H1 (cell line): ENCODE measurements around the gene KRTAP3-1. TPM values are rescaled to one million over a fixed set of nuclear protein-coding genes. Genes with fewer than 3 reads are reported as not detected.

Source experiments
- CTCF ChIA-PET: fragments of 300-600 bp; sonication (Branson Sonifier 250); formaldehyde crosslinking; loops from one replicate; lab custom pipeline; 2021; ENCODE audit not compliant: partially characterized antibody; lab: Charles Lee
- POLR2A ChIA-PET: fragments of 300-600 bp; sonication (Branson Sonifier 250); formaldehyde crosslinking; loops from one replicate; lab custom pipeline; 2021; ENCODE audit warnings: inconsistent platforms; ENCODE audit not compliant: partially characterized antibody; lab: Charles Lee
- DNase-seq, 2 experiments: peaks; one replicate each; pipeline versions ENCODE4 v3.0.0 to v3.0.0-alpha.2; 2010 to 2022; ENCODE audit warnings: low spot score in 2 of 2, low read depth in 1 of 2, mixed read lengths in 1 of 2
- FAIRE-seq: peaks from 2 replicates; lab custom pipeline; 2011; peaks lifted over from hg19 to GRCh38; lab: Jason Lieb, UNC
- H2AFZ ChIP-seq: 2 replicates; pipeline ENCODE4 v1.8.1; 2012; ENCODE audit warnings: low read length, inconsistent platforms
- H2AK5ac ChIP-seq: 2 replicates; pipeline ENCODE4 v1.6.1; 2013; ENCODE audit warnings: low read depth, low read length
- H2BK120ac ChIP-seq: replicated peaks from 2 replicates; pipeline ENCODE3; 2013; ENCODE audit warnings: low read depth, low read length, inconsistent platforms
- H2BK12ac ChIP-seq: 2 replicates; pipeline ENCODE4 v1.6.1; 2013; ENCODE audit warnings: low read depth, low read length
- H2BK15ac ChIP-seq: 2 replicates; pipeline ENCODE4 v1.6.1; 2013; ENCODE audit warnings: low read length
- H2BK20ac ChIP-seq: 2 replicates; pipeline ENCODE4 v1.6.1; 2013; ENCODE audit warnings: low read length
- H2BK5ac ChIP-seq: 2 replicates; pipeline ENCODE4 v1.6.1; 2013; ENCODE audit warnings: low read depth, low read length
- H3K14ac ChIP-seq: 2 replicates; pipeline ENCODE4 v1.6.1; 2013; ENCODE audit warnings: inconsistent platforms; ENCODE audit not compliant: insufficient read length
- H3K18ac ChIP-seq: 2 replicates; pipeline ENCODE4 v1.6.1; 2013; ENCODE audit warnings: low read length; ENCODE audit errors: extremely low read depth
- H3K23ac ChIP-seq: 2 replicates; pipeline ENCODE4 v1.6.1; 2013; ENCODE audit warnings: inconsistent platforms; ENCODE audit not compliant: insufficient read length
- H3K23me2 ChIP-seq: 2 replicates; pipeline ENCODE4 v1.6.1; 2013; ENCODE audit warnings: low read depth, low read length
- H3K27ac ChIP-seq: 2 replicates; pipeline ENCODE4 v1.6.1; 2011; ENCODE audit warnings: low read depth, low read length, inconsistent platforms
- H3K27me3 ChIP-seq, 4 experiments: replicated peaks in 1 of 4; 1 replicate in 1 of 4; 2 replicates in 3 of 4; pipeline versions ENCODE4 v1.6.1 to v1.8.1; 2011 to 2013; ENCODE audit warnings: low read length in 3 of 4, mild to moderate bottlenecking in 3 of 4, inconsistent platforms in 2 of 4, mixed read lengths in 2 of 4, moderate library complexity in 1 of 4; ENCODE audit not compliant: control insufficient read depth in 3 of 4, insufficient read depth in 3 of 4; ENCODE audit errors: extremely low read depth in 1 of 4
- H3K36me3 ChIP-seq, 4 experiments: 2 replicates each; pipeline versions ENCODE4 v1.6.1 to v1.8.1; 2011 to 2013; ENCODE audit warnings: mild to moderate bottlenecking in 4 of 4, low read length in 3 of 4, moderate library complexity in 2 of 4, control low read depth in 1 of 4, inconsistent platforms in 1 of 4; ENCODE audit not compliant: insufficient read depth in 4 of 4, control insufficient read depth in 2 of 4
- H3K4ac ChIP-seq: replicated peaks from 2 replicates; pipeline ENCODE3; 2013; ENCODE audit warnings: low read length, low read depth, mixed read lengths, inconsistent platforms; ENCODE audit not compliant: insufficient read length
- H3K4me1 ChIP-seq, 4 experiments: replicated peaks in 1 of 4; 1 replicate in 1 of 4; 2 replicates in 3 of 4; pipeline versions ENCODE4 v1.6.1 to v1.8.1; 2011 to 2013; ENCODE audit warnings: low read length in 3 of 4, inconsistent platforms in 2 of 4, mixed read lengths in 1 of 4; ENCODE audit not compliant: insufficient read depth in 4 of 4, control insufficient read depth in 3 of 4
- H3K4me2 ChIP-seq, 2 experiments: 2 replicates each; pipeline versions ENCODE4 v1.6.1 to v1.8.1; 2011 to 2013; ENCODE audit warnings: low read depth in 2 of 2, low read length in 2 of 2, control low read depth in 1 of 2, inconsistent platforms in 1 of 2, mild to moderate bottlenecking in 1 of 2; ENCODE audit not compliant: insufficient read depth in 1 of 2
- H3K4me3 ChIP-seq, 4 experiments: fragments of 200-600, 300-600 bp in 1 of 4; sonication (generic), shearing (Covaris generic), sonication (Bioruptor Twin) in 1 of 4; 2 replicates each; pipeline versions ENCODE4 v1.5.1 to v1.8.1; 2011 to 2016; ENCODE audit warnings: low read length in 4 of 4, low read depth in 3 of 4, control low read depth in 2 of 4, inconsistent platforms in 2 of 4, mild to moderate bottlenecking in 2 of 4, mixed read lengths in 1 of 4, moderate library complexity in 1 of 4; ENCODE audit not compliant: insufficient read depth in 2 of 4; ENCODE audit errors: extremely low read depth in 1 of 4
- H3K56ac ChIP-seq: replicated peaks from 2 replicates; pipeline ENCODE3; 2013; ENCODE audit warnings: low read depth, mild to moderate bottlenecking, mixed read lengths, low read length, inconsistent platforms; ENCODE audit not compliant: insufficient read length
- H3K79me1 ChIP-seq: 2 replicates; pipeline ENCODE4 v1.6.1; 2013; ENCODE audit warnings: low read depth, low read length, control low read depth
- H3K79me2 ChIP-seq, 2 experiments: 2 replicates each; pipeline versions ENCODE4 v1.6.1 to v1.8.1; 2012 to 2013; ENCODE audit warnings: low read length in 2 of 2, mild to moderate bottlenecking in 2 of 2, inconsistent platforms in 1 of 2; ENCODE audit not compliant: insufficient read depth in 2 of 2, control insufficient read depth in 1 of 2
- H3K9ac ChIP-seq, 4 experiments: replicated peaks in 1 of 4; 1 replicate in 1 of 4; 2 replicates in 3 of 4; pipeline versions ENCODE4 v1.6.1 to v1.8.1; 2011 to 2013; ENCODE audit warnings: low read depth in 3 of 4, low read length in 3 of 4, control low read depth in 2 of 4, mild to moderate bottlenecking in 2 of 4, moderate library complexity in 2 of 4, inconsistent platforms in 1 of 4; ENCODE audit errors: extremely low read depth in 1 of 4
- H3K9me3 ChIP-seq, 2 experiments: 2 replicates each; pipeline versions ENCODE4 v1.6.1 to v1.8.1; 2012 to 2013; ENCODE audit warnings: mild to moderate bottlenecking in 2 of 2, moderate library complexity in 2 of 2, control low read depth in 1 of 2, inconsistent platforms in 1 of 2, low read depth in 1 of 2, low read length in 1 of 2, mixed read lengths in 1 of 2; ENCODE audit not compliant: insufficient read depth in 2 of 2
- H4K20me1 ChIP-seq, 2 experiments: replicated peaks in 1 of 2; 2 replicates each; pipeline versions ENCODE3 to v1.8.1; 2011 to 2013; ENCODE audit warnings: inconsistent platforms in 2 of 2, low read length in 2 of 2, mild to moderate bottlenecking in 1 of 2; ENCODE audit not compliant: insufficient read depth in 2 of 2, control insufficient read depth in 1 of 2
- H4K5ac ChIP-seq: 2 replicates; pipeline ENCODE4 v1.6.1; 2013; ENCODE audit warnings: low read length, low read depth, mixed read lengths, inconsistent platforms; ENCODE audit not compliant: insufficient read length
- H4K8ac ChIP-seq: 2 replicates; pipeline ENCODE4 v1.8.0; 2013; ENCODE audit warnings: mild to moderate bottlenecking, moderate library complexity, low read length, inconsistent platforms; ENCODE audit not compliant: insufficient read depth; ENCODE audit errors: extremely low read depth
- H4K91ac ChIP-seq: replicated peaks from 2 replicates; pipeline ENCODE3; 2013; ENCODE audit warnings: low read length, mixed read lengths, inconsistent platforms; ENCODE audit not compliant: insufficient read length
- EZH2 ChIP-seq: fragments of 200-600 bp; sonication (generic); IDR thresholded peaks from 2 replicates; pipeline ENCODE4 v1.7.1; 2012; ENCODE audit warnings: low read depth, mild to moderate bottlenecking, moderate library complexity, low read length, inconsistent platforms; ENCODE audit not compliant: severe bottlenecking
- GABPA ChIP-seq: IDR thresholded peaks from 2 replicates; pipeline ENCODE4 v1.6.1; 2011; ENCODE audit warnings: mild to moderate bottlenecking, low read length, moderate library complexity, borderline replicate concordance; ENCODE audit not compliant: insufficient read depth
- GTF2F1 ChIP-seq: IDR thresholded peaks from 2 replicates; pipeline ENCODE4 v1.6.1; 2012; ENCODE audit warnings: low read depth, low read length, improper control_type of control experiment, borderline replicate concordance
- KDM4A ChIP-seq: IDR thresholded peaks from one replicate; pipeline ENCODE4 v1.7.1; 2012; ENCODE audit warnings: low read depth, mild to moderate bottlenecking, moderate library complexity, low read length, inconsistent platforms; ENCODE audit not compliant: severe bottlenecking
- POU5F1 ChIP-seq: IDR thresholded peaks from 2 replicates; pipeline ENCODE4 v1.6.1; 2011; ENCODE audit warnings: low read depth, mild to moderate bottlenecking, low read length, moderate library complexity
- TBP ChIP-seq: IDR thresholded peaks from 2 replicates; pipeline ENCODE4 v1.6.1; 2011; ENCODE audit warnings: low read depth, low read length, improper control_type of control experiment
- WGBS, 2 experiments: shearing (Covaris generic) in 1 of 2; methylation state at CpG; one replicate each; pipeline versions ENCODE4 v1.1.6 to v1.1.7; 2013 to 2015; ENCODE audit warnings: low lambda C conversion rate in 2 of 2, mixed read lengths in 2 of 2, inconsistent platforms in 1 of 2, low coverage in 1 of 2, missing lambda C conversion rate in 1 of 2; ENCODE audit not compliant: insufficient replicate concordance in 2 of 2, insufficient coverage in 1 of 2, insufficient read length in 1 of 2; ENCODE audit errors: extremely low coverage in 1 of 2, missing lambda C conversion rate in 1 of 2; 5-methylcytosine and 5-hydroxymethylcytosine counted together
- polyA plus RNA-seq, 7 experiments: library from polyadenylated mRNA; depleted of rRNA in 3 of 7; stranded (reverse) in 5 of 7; unstranded in 2 of 7; fragments of >200 nt in 5 of 7; fragments of 200-250 nt in 2 of 7; gene quantifications; 1 replicate in 5 of 7; 2 replicates in 1 of 7; 4 replicates in 1 of 7; pipeline versions ENCODE4 v1.2.1 to v1.2.3, GENCODE V29; 2011 to 2013; ENCODE audit warnings: missing spikeins in 2 of 7, mixed read lengths in 2 of 7
- total RNA-seq: library from RNA; stranded (reverse); fragmentation: NEBNext Ultra II Directional; extraction: Animal tissue kit (Norgen Biotek cat#: 25700); gene quantifications from 2 replicates; pipeline ENCODE4 v1.2.1, GENCODE V29; 2021

The KRTAP3-1 gene
- total and polyA plus RNA-seq, 2 of the 8 experiments (the other 6 are each of a cell fraction or from before 2014, with no cell fraction given) = not detected

DNA sequence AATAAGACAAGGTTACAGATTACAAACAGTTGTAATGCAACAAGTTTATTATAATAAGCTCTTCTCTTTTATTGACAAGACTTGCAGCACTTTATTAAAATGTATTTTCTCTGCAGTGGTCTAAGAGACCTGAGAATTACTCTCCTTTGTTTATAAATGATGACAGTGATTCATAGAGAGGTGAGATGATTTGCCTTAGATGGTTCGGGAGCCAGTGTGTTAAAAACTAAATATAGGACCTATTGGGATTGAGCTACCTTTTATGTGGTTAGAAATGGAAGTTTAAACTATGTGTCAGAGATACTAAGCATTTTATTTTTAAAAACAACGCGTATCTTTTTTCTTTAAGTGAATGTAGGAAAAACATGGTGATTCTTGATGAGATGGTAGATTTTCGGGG, 12.1 kb downstream of the KRTAP3-1 start:
- Histone ChIP-seq H2BK12ac (no peak overlapping the region), H2AFZ (no peak overlapping the region), H3K79me1 (no peaks in the 10 kb centered on the region), H3K79me2 (no peaks in the 10 kb centered on the region), H3K9me3 (no peaks in the 10 kb centered on the region), H4K91ac (no peak overlapping the region), H4K8ac (no peak overlapping the region), H3K4me1 (peaks cover 0 to 2% (median 0%) of the 10 kb centered on the region in 4 experiments; a peak in 2 of 7 replicates), H3K14ac (no peak overlapping the region), H3K27ac (no peak overlapping the region), H3K4ac (no peak overlapping the region), H2BK15ac (no peak overlapping the region), H3K4me2 (no peak overlapping the region), H2BK5ac (no peak overlapping the region), H3K18ac (no peak overlapping the region), H3K23ac (no peak overlapping the region), H2AK5ac (no peak overlapping the region), H3K9ac (no peak overlapping the region), H3K36me3 (no peaks in the 10 kb centered on the region), H2BK20ac (no peak overlapping the region), H4K20me1 (no peaks in the 10 kb centered on the region), H3K27me3 (no peaks in the 10 kb centered on the region), H4K5ac (no peak overlapping the region), H3K56ac (no peak overlapping the region), H3K4me3 (no peak overlapping the region), H3K23me2 (no peaks in the 10 kb centered on the region), H2BK120ac (no peak overlapping the region)
- ChIA-PET POLR2A (interaction anchor here (1.9 kb wide), 1 partner anchor 10 kb away, joined by 4 read pairs; no protein-coding TSS in a partner anchor), CTCF (interaction anchor here (1.6 to 1.7 kb wide), 2 partner anchors 18 to 33 kb away, joined by 3 to 4 read pairs; no protein-coding TSS in a partner anchor)
- no peak for DNase-seq
- WGBS, 2 experiments = 87% methylated on average over 4 of the region's 4 CpGs; no CpG with 5 or more reads in 1 of the 2 experiments
- FAIRE-seq = no peak
- TF ChIP-seq TBP = no peak
- no peak for TF ChIP-seq POU5F1
- TF ChIP-seq EZH2 = no peak
- no peak for TF ChIP-seq GABPA
- no peak for TF ChIP-seq GTF2F1
- no peak for TF ChIP-seq KDM4A
